ENCODE data around the gene TRIM49. TPM values are rescaled to one million over a fixed set of nuclear protein-coding genes. Genes with fewer than 3 reads are reported as not detected.

TRIM49 gene
- polyA plus RNA-seq, 1 donor from 2014 or later: not detected

Small RNA genes within 50 kb of the gene (small RNA-seq; reads per million reads assigned to genes)
- gene AP003122.3: 0 reads per million in 3 experiments

Other genes starting within 250 kb of the TRIM49 start
- gene TRIM77, start 98.3 kb downstream of the TRIM49 start, polyA plus RNA-seq: not detected in 2 replicates
- not detected in 2 replicates for gene TRIM64B, start 69.9 kb upstream of the TRIM49 start, polyA plus RNA-seq
- not detected in 2 replicates for gene TRIM49D1, start 113.7 kb upstream of the TRIM49 start, polyA plus RNA-seq
- not detected in 2 replicates for gene TRIM49D2, start 115.5 kb upstream of the TRIM49 start, polyA plus RNA-seq
- not detected in 2 replicates for gene TRIM64, start 157.5 kb upstream of the TRIM49 start, polyA plus RNA-seq
- gene TRIM49C, start 222.5 kb upstream of the TRIM49 start, polyA plus RNA-seq: not detected in 2 replicates

All from neural cell (in vitro differentiated cells).